ENCODE results near the gene IFNB1. TPM values are rescaled to one million over a fixed set of nuclear protein-coding genes. Genes with fewer than 3 reads are reported as not detected.

The IFNB1 gene
- total and polyA plus RNA-seq, 2 experiments from 2014 or later: not detected

DNA sequence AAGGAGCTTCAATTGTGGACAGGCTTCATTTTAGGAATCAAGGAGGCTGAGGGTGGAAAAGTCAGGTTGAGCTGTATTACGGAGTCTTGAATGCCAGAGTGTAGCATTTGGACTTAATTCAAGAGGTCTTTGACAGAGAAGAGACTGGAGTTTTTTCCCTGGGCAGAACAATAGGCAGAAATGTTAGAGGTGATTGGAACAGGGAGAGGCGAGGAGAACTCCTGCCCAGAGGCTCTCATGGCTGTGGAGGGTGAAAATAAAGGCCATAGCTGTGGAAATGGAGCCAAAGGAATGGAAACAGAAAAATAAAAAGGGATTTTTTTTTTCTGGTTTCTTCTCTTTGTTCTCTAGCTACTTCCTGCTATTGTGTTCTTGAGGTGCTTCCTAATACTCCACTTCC is 3.7 kb upstream of the IFNB1 start:
- Histone ChIP-seq H3K4me2 (ENCODE audit: unreplicated experiment) (no peak overlapping the region), H3K79me2 (ENCODE audit: insufficient read depth) (no peaks in the 10 kb centered on the region), H3K27ac (no peak overlapping the region), H3K4me3 (no peak overlapping the region), H4K20me1 (ENCODE audit: insufficient read depth) (no peaks in the 10 kb centered on the region), H3F3A (ENCODE audit: insufficient read depth) (no peaks in the 10 kb centered on the region), H3K9me2 (ENCODE audit: insufficient read depth) (no peaks in the 10 kb centered on the region), H3K9me3 (ENCODE audit: low read depth) (no peaks in the 10 kb centered on the region), H3K9ac (no peak overlapping the region), H3K36me3 (ENCODE audit: low read depth) (no peaks in the 10 kb centered on the region), H3K4me1 (ENCODE audit: insufficient read depth) (no peaks in the 10 kb centered on the region), H2AFZ (no peak overlapping the region), H3K27me3 (replicated peaks; ENCODE audit: insufficient read depth) (no peaks in the 10 kb centered on the region)
- in situ Hi-C loops (cut with MboI): no loop called here
- 70 to 86% methylated on average over 2 of the region's 2 CpGs for WGBS, 2 experiments (ENCODE audit: low coverage in 1 of 2, low lambda C conversion rate in 2 of 2, missing lambda C conversion rate in 2 of 2)
- no peak for DNase-seq
- TF ChIP-seq EZH2phosphoT487 (IDR thresholded peaks at IDR 0.05; ENCODE audit: insufficient read depth, low read depth): no peak
- TF ChIP-seq EZH2 (IDR thresholded peaks at IDR 0.05; ENCODE audit: insufficient read depth, poor library complexity, severe bottlenecking): no peak

- H2AFZ ChIP-seq: no peak overlapping the region
- no peaks in the 10 kb centered on the region for H3K4me1 ChIP-seq (ENCODE audit: insufficient read depth)
- no peaks in the 10 kb centered on the region for H3K36me3 ChIP-seq (ENCODE audit: low read depth)
- WGBS, 2 experiments (ENCODE audit: low coverage in 1 of 2, low lambda C conversion rate in 2 of 2, missing lambda C conversion rate in 2 of 2): 75 to 92% methylated on average over 1 of the region's 1 CpG
- H3K9me3 ChIP-seq (ENCODE audit: low read depth): no peaks in the 10 kb centered on the region
- H3F3A ChIP-seq (ENCODE audit: insufficient read depth): no peaks in the 10 kb centered on the region
- no peaks in the 10 kb centered on the region for H3K9me2 ChIP-seq (ENCODE audit: insufficient read depth)
- H3K79me2 ChIP-seq (ENCODE audit: insufficient read depth): no peaks in the 10 kb centered on the region
- H4K20me1 ChIP-seq (ENCODE audit: insufficient read depth): no peaks in the 10 kb centered on the region
- no peak overlapping the region for H3K9ac ChIP-seq
- no peak overlapping the region for H3K27ac ChIP-seq
- no peak for TF ChIP-seq EZH2 (IDR thresholded peaks at IDR 0.05; ENCODE audit: insufficient read depth, poor library complexity, severe bottlenecking)
- no peak for TF ChIP-seq EZH2phosphoT487 (IDR thresholded peaks at IDR 0.05; ENCODE audit: insufficient read depth, low read depth)
- no peak overlapping the region for H3K4me2 ChIP-seq (ENCODE audit: unreplicated experiment)
- H3K27me3 ChIP-seq (replicated peaks; ENCODE audit: insufficient read depth): no peaks in the 10 kb centered on the region
- H3K4me3 ChIP-seq: no peak overlapping the region
- DNase-seq: no peak
- in situ Hi-C loops (cut with MboI): no loop called here
Observed at GRCh38 chr9:21080793-21081192, 3.1 kb upstream of the IFNB1 start.

DNA sequence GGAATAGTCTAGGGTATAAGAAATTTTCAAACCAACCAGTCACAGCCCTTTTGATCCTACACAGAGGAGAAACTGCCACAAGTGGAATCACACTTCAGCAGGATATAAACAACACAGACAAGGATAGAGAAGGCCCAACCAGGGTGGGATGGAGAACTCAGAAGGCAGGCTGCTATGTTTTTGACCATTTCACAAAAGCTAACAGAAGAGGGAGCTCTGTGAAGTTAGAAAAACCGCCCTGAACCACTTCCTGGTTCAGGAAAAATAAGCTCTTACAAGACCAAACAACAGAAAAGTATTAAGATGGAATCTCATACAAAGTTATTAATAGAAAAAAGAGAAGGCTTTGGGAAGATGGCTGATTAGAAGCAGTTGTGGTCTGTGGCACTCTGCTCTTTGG is 960 bp upstream of the IFNB1 start:
- Histone ChIP-seq H3K27me3 (replicated peaks; ENCODE audit: insufficient read depth) (no peaks in the 10 kb centered on the region), H3K4me1 (ENCODE audit: insufficient read depth) (no peaks in the 10 kb centered on the region), H3K9ac (no peak overlapping the region), H3K4me3 (no peak overlapping the region), H3F3A (ENCODE audit: insufficient read depth) (no peaks in the 10 kb centered on the region), H3K36me3 (ENCODE audit: low read depth) (no peaks in the 10 kb centered on the region), H3K9me2 (ENCODE audit: insufficient read depth) (no peaks in the 10 kb centered on the region), H3K79me2 (ENCODE audit: insufficient read depth) (no peaks in the 10 kb centered on the region), H3K27ac (no peak overlapping the region), H2AFZ (no peak overlapping the region), H4K20me1 (ENCODE audit: insufficient read depth) (no peaks in the 10 kb centered on the region), H3K4me2 (ENCODE audit: unreplicated experiment) (no peak overlapping the region), H3K9me3 (ENCODE audit: low read depth) (no peaks in the 10 kb centered on the region)
- no peak for DNase-seq
- WGBS, 2 experiments (ENCODE audit: low coverage in 1 of 2, low lambda C conversion rate in 2 of 2, missing lambda C conversion rate in 2 of 2): 47 to 61% methylated on average over 1 of the region's 1 CpG
- in situ Hi-C loops (cut with MboI): no loop called here
- TF ChIP-seq EZH2 (IDR thresholded peaks at IDR 0.05; ENCODE audit: insufficient read depth, poor library complexity, severe bottlenecking) (no peak), EZH2phosphoT487 (IDR thresholded peaks at IDR 0.05; ENCODE audit: insufficient read depth, low read depth) (no peak)

GRCh38 chr9:21075484-21075883 is 2.3 kb downstream of the IFNB1 start:
- Histone ChIP-seq H4K20me1 (ENCODE audit: insufficient read depth) (no peaks in the 10 kb centered on the region), H3F3A (ENCODE audit: insufficient read depth) (peaks cover 4% of the 10 kb centered on the region; the same call in 1 of the 2 replicates), H3K4me1 (ENCODE audit: insufficient read depth) (0 out of 2 replicates have a peak, but pooled peaks cover under 1% of the 10 kb centered on the region), H3K4me3 (no peak overlapping the region), H3K9me3 (ENCODE audit: low read depth) (no peaks in the 10 kb centered on the region), H3K79me2 (ENCODE audit: insufficient read depth) (no peaks in the 10 kb centered on the region), H3K36me3 (ENCODE audit: low read depth) (no peaks in the 10 kb centered on the region), H3K27ac (no peak overlapping the region), H3K4me2 (ENCODE audit: unreplicated experiment) (no peak overlapping the region), H3K9me2 (ENCODE audit: insufficient read depth) (no peaks in the 10 kb centered on the region), H3K27me3 (replicated peaks; ENCODE audit: insufficient read depth) (no peaks in the 10 kb centered on the region), H3K9ac (no peak overlapping the region), H2AFZ (no peak overlapping the region)
- WGBS, 2 experiments (ENCODE audit: low coverage in 1 of 2, low lambda C conversion rate in 2 of 2, missing lambda C conversion rate in 2 of 2): 52 to 53% methylated on average over 3 of the region's 3 CpGs
- TF ChIP-seq EZH2phosphoT487 (IDR thresholded peaks at IDR 0.05; ENCODE audit: insufficient read depth, low read depth) (no peak), EZH2 (IDR thresholded peaks at IDR 0.05; ENCODE audit: insufficient read depth, poor library complexity, severe bottlenecking) (no peak)
- no peak for DNase-seq
- in situ Hi-C loops (cut with MboI): no loop called here

- H2AFZ ChIP-seq: no peak overlapping the region
- peaks cover 9% of the 10 kb centered on the region for H3K4me1 ChIP-seq (ENCODE audit: insufficient read depth)
- no peaks in the 10 kb centered on the region for H3K79me2 ChIP-seq (ENCODE audit: insufficient read depth)
- no peak overlapping the region for H3K27ac ChIP-seq
- H3K9ac ChIP-seq: no peak overlapping the region
- H3K27me3 ChIP-seq (replicated peaks; ENCODE audit: insufficient read depth): no peaks in the 10 kb centered on the region
- no peaks in the 10 kb centered on the region for H3K36me3 ChIP-seq (ENCODE audit: low read depth)
- peaks cover 15% of the 10 kb centered on the region for H3F3A ChIP-seq (ENCODE audit: insufficient read depth)
- no peak for DNase-seq
- no peak overlapping the region for H3K4me2 ChIP-seq (ENCODE audit: unreplicated experiment)
- no peaks in the 10 kb centered on the region for H3K9me2 ChIP-seq (ENCODE audit: insufficient read depth)
- TF ChIP-seq EZH2phosphoT487 (IDR thresholded peaks at IDR 0.05; ENCODE audit: insufficient read depth, low read depth) (no peak), EZH2 (IDR thresholded peaks at IDR 0.05; ENCODE audit: insufficient read depth, poor library complexity, severe bottlenecking) (no peak)
- H4K20me1 ChIP-seq (ENCODE audit: insufficient read depth): no peaks in the 10 kb centered on the region
- in situ Hi-C loops (cut with MboI): no loop called here
- no peak overlapping the region for H3K4me3 ChIP-seq
- H3K9me3 ChIP-seq (ENCODE audit: low read depth): no peaks in the 10 kb centered on the region
Observed at GRCh38 chr9:21070906-21071305, 6.8 kb downstream of the IFNB1 start.
